ENCODE data around the gene CNTNAP2.

Gene CNTNAP2

DNA sequence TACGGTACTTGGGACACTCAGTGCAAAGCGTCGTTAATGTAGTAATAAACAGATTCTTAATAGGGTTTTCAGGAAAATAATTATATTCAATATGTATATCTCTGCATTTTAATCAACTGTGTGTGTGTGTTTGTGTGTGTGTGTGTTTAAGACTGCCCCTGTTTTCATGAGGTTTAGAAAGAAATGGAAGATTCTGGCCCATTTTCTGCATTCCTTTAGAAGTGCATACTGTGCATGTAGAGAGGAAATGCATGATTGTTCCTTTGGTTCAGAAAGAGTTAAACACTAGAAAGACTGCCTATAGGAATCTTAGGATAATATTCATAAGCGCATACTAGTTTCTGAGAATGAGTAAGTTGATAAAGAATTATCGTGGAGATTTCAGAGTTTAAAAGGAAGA lies 975 bp downstream of the CNTNAP2 start:
- no peaks in the 10 kb centered on the region for H3K36me3 ChIP-seq (ENCODE audit: control insufficient read depth in 1 of 2, insufficient read depth in 2 of 2, low read length in 2 of 2)
- H3K14ac ChIP-seq (ENCODE audit: low read length) = no peak overlapping the region

DNA sequence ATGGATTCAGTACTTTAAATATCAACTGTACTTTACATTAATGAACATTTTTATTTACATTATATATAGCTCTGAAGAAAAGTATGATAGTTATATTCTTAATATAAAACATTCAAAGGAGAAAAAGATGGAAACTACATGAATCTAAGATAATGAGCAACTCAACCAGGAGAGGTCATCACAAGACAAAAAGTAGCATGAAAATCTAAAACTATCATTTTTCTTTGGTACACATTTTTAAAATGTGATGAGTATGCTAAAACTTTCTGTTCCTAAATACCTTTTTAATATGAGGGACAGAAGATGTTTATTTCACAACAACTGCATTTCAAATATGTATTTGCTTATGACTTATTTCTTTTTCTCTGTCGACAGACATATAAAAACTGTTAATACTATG lies 2.4 kb downstream of the CNTNAP2 start:
- H4K12ac ChIP-seq (ENCODE audit: low read depth, low read length) = no peak overlapping the region
- WGBS (ENCODE audit: extremely low coverage, insufficient coverage, insufficient read length) = no CpG with 5 or more reads among the region's 1 CpG
- H3K9ac ChIP-seq (ENCODE audit: low read length) = no peak overlapping the region
- H2BK12ac ChIP-seq (ENCODE audit: low read length) = no peak overlapping the region
- peaks cover 3 to 4% of the 10 kb centered on the region in 2 experiments for H3K4me1 ChIP-seq (ENCODE audit: control insufficient read depth in 1 of 2, insufficient read depth in 2 of 2, low read length in 2 of 2)
- no peak overlapping the region for H2AK5ac ChIP-seq (ENCODE audit: low read length)
- no peaks in the 10 kb centered on the region for H3K79me2 ChIP-seq (ENCODE audit: control insufficient read depth, insufficient read depth, low read length, poor library complexity)
- no peak overlapping the region for H4K8ac ChIP-seq (ENCODE audit: low read depth, low read length)
- no peak overlapping the region for H3K4me3 ChIP-seq (ENCODE audit: low read depth, low read length)
- no peak overlapping the region for H3K27ac ChIP-seq (ENCODE audit: low read depth, low read length)
- DNase-seq = no peak
- H3K4me2 ChIP-seq (ENCODE audit: low read length) = no peak overlapping the region
- H3K18ac ChIP-seq (ENCODE audit: low read length) = no peak overlapping the region
- no peak overlapping the region for H3K4ac ChIP-seq (ENCODE audit: low read depth, low read length)
- H2BK5ac ChIP-seq (ENCODE audit: low read depth, low read length, poor library complexity) = no peak overlapping the region
- no peak overlapping the region for H4K91ac ChIP-seq (ENCODE audit: low read depth, low read length)
- H3K14ac ChIP-seq (ENCODE audit: low read length) = no peak overlapping the region
- no peaks in the 10 kb centered on the region for H3K36me3 ChIP-seq (ENCODE audit: control insufficient read depth in 1 of 2, insufficient read depth in 2 of 2, low read length in 2 of 2)
- H2BK120ac ChIP-seq (ENCODE audit: insufficient read depth, low read length, poor library complexity) = no peak overlapping the region
- H3K79me1 ChIP-seq (ENCODE audit: low read length) = no peaks in the 10 kb centered on the region
- no peaks in the 10 kb centered on the region for H3K9me3 ChIP-seq (ENCODE audit: insufficient read depth, low read depth, low read length)
- H3K27me3 ChIP-seq (ENCODE audit: insufficient read depth, low read length) = peaks cover 2% of the 10 kb centered on the region
- H2AFZ ChIP-seq (ENCODE audit: insufficient read depth, low read length, poor library complexity) = no peak overlapping the region
- H3K23ac ChIP-seq (ENCODE audit: low read length) = no peak overlapping the region

More for the DNA sequence above, 975 bp downstream of the CNTNAP2 start:
- Histone ChIP-seq H3K4me2 (ENCODE audit: low read length) (no peak overlapping the region), H3K9ac (ENCODE audit: low read length) (no peak overlapping the region), H3K79me2 (ENCODE audit: control insufficient read depth, insufficient read depth, low read length, poor library complexity) (no peaks in the 10 kb centered on the region), H3K18ac (ENCODE audit: low read length) (no peak overlapping the region), H2AK5ac (ENCODE audit: low read length) (no peak overlapping the region), H2BK12ac (ENCODE audit: low read length) (no peak overlapping the region), H2AFZ (ENCODE audit: insufficient read depth, low read length, poor library complexity) (no peak overlapping the region), H3K4me3 (ENCODE audit: low read depth, low read length) (no peak overlapping the region), H2BK5ac (ENCODE audit: low read depth, low read length, poor library complexity) (no peak overlapping the region), H4K91ac (ENCODE audit: low read depth, low read length) (no peak overlapping the region), H3K27me3 (ENCODE audit: insufficient read depth, low read length) (peaks cover 2% of the 10 kb centered on the region), H3K23ac (ENCODE audit: low read length) (no peak overlapping the region), H3K4ac (ENCODE audit: low read depth, low read length) (no peak overlapping the region), H3K27ac (ENCODE audit: low read depth, low read length) (no peak overlapping the region), H3K9me3 (ENCODE audit: insufficient read depth, low read depth, low read length) (no peaks in the 10 kb centered on the region), H4K8ac (ENCODE audit: low read depth, low read length) (no peak overlapping the region), H2BK120ac (ENCODE audit: insufficient read depth, low read length, poor library complexity) (no peak overlapping the region), H4K12ac (ENCODE audit: low read depth, low read length) (no peak overlapping the region), H3K79me1 (ENCODE audit: low read length) (no peaks in the 10 kb centered on the region), H3K4me1 (ENCODE audit: control insufficient read depth in 1 of 2, insufficient read depth in 2 of 2, low read length in 2 of 2) (peaks cover 3 to 4% of the 10 kb centered on the region in 2 experiments)
- no peak for DNase-seq
- no CpG with 5 or more reads among the region's 5 CpGs for WGBS (ENCODE audit: extremely low coverage, insufficient coverage, insufficient read length)

GRCh38 chr7:146123715-146124114 lies 7.1 kb downstream of the CNTNAP2 start:
- no peak overlapping the region for H2BK5ac ChIP-seq (ENCODE audit: low read depth, low read length, poor library complexity)
- no peaks in the 10 kb centered on the region for H3K79me1 ChIP-seq (ENCODE audit: low read length)
- no peaks in the 10 kb centered on the region for H3K9me3 ChIP-seq (ENCODE audit: insufficient read depth, low read depth, low read length)
- H4K8ac ChIP-seq (ENCODE audit: low read depth, low read length) = no peak overlapping the region
- no peaks in the 10 kb centered on the region for H3K27me3 ChIP-seq (ENCODE audit: insufficient read depth, low read length)
- H3K4me1 ChIP-seq (ENCODE audit: control insufficient read depth in 1 of 2, insufficient read depth in 2 of 2, low read length in 2 of 2) = no peaks in the 10 kb centered on the region
- H3K9ac ChIP-seq (ENCODE audit: low read length) = no peak overlapping the region
- no peaks in the 10 kb centered on the region for H3K79me2 ChIP-seq (ENCODE audit: control insufficient read depth, insufficient read depth, low read length, poor library complexity)
- H3K23ac ChIP-seq (ENCODE audit: low read length) = no peak overlapping the region
- H2AK5ac ChIP-seq (ENCODE audit: low read length) = no peak overlapping the region
- H3K4ac ChIP-seq (ENCODE audit: low read depth, low read length) = no peak overlapping the region
- no peak overlapping the region for H3K4me3 ChIP-seq (ENCODE audit: low read depth, low read length)
- H2AFZ ChIP-seq (ENCODE audit: insufficient read depth, low read length, poor library complexity) = no peak overlapping the region
- no peak overlapping the region for H2BK120ac ChIP-seq (ENCODE audit: insufficient read depth, low read length, poor library complexity)
- H3K36me3 ChIP-seq (ENCODE audit: control insufficient read depth in 1 of 2, insufficient read depth in 2 of 2, low read length in 2 of 2) = no peaks in the 10 kb centered on the region
- no peak overlapping the region for H4K12ac ChIP-seq (ENCODE audit: low read depth, low read length)
- no CpG with 5 or more reads among the region's 5 CpGs for WGBS (ENCODE audit: extremely low coverage, insufficient coverage, insufficient read length)
- H4K91ac ChIP-seq (ENCODE audit: low read depth, low read length) = no peak overlapping the region
- H3K18ac ChIP-seq (ENCODE audit: low read length) = no peak overlapping the region
- DNase-seq = no peak
- H3K27ac ChIP-seq (ENCODE audit: low read depth, low read length) = no peak overlapping the region
- no peak overlapping the region for H3K14ac ChIP-seq (ENCODE audit: low read length)
- H3K4me2 ChIP-seq (ENCODE audit: low read length) = no peak overlapping the region
- no peak overlapping the region for H2BK12ac ChIP-seq (ENCODE audit: low read length)

- no peaks in the 10 kb centered on the region for H3K79me2 ChIP-seq (ENCODE audit: control insufficient read depth, insufficient read depth, low read length, poor library complexity)
- H3K4me3 ChIP-seq (ENCODE audit: low read depth, low read length) = no peak overlapping the region
- H4K91ac ChIP-seq (ENCODE audit: low read depth, low read length) = no peak overlapping the region
- no peak overlapping the region for H2AK5ac ChIP-seq (ENCODE audit: low read length)
- no peak overlapping the region for H4K8ac ChIP-seq (ENCODE audit: low read depth, low read length)
- no peak overlapping the region for H3K4ac ChIP-seq (ENCODE audit: low read depth, low read length)
- no peak overlapping the region for H3K18ac ChIP-seq (ENCODE audit: low read length)
- H3K14ac ChIP-seq (ENCODE audit: low read length) = no peak overlapping the region
- DNase-seq = no peak
- H3K9ac ChIP-seq (ENCODE audit: low read length) = no peak overlapping the region
- H3K23ac ChIP-seq (ENCODE audit: low read length) = no peak overlapping the region
- no peaks in the 10 kb centered on the region for H3K79me1 ChIP-seq (ENCODE audit: low read length)
- no peaks in the 10 kb centered on the region for H3K36me3 ChIP-seq (ENCODE audit: control insufficient read depth in 1 of 2, insufficient read depth in 2 of 2, low read length in 2 of 2)
- no peaks in the 10 kb centered on the region for H3K27me3 ChIP-seq (ENCODE audit: insufficient read depth, low read length)
- H2BK5ac ChIP-seq (ENCODE audit: low read depth, low read length, poor library complexity) = no peak overlapping the region
- H3K9me3 ChIP-seq (ENCODE audit: insufficient read depth, low read depth, low read length) = no peaks in the 10 kb centered on the region
- no peak overlapping the region for H3K4me2 ChIP-seq (ENCODE audit: low read length)
- WGBS (ENCODE audit: extremely low coverage, insufficient coverage, insufficient read length) = no CpG with 5 or more reads among the region's 8 CpGs
- no peak overlapping the region for H4K12ac ChIP-seq (ENCODE audit: low read depth, low read length)
- H3K27ac ChIP-seq (ENCODE audit: low read depth, low read length) = no peak overlapping the region
- H2BK12ac ChIP-seq (ENCODE audit: low read length) = no peak overlapping the region
- no peaks in the 10 kb centered on the region for H3K4me1 ChIP-seq (ENCODE audit: control insufficient read depth in 1 of 2, insufficient read depth in 2 of 2, low read length in 2 of 2)
- H2AFZ ChIP-seq (ENCODE audit: insufficient read depth, low read length, poor library complexity) = no peak overlapping the region
- no peak overlapping the region for H2BK120ac ChIP-seq (ENCODE audit: insufficient read depth, low read length, poor library complexity)
Observed at GRCh38 chr7:146126767-146127509, 10.3 kb downstream of the CNTNAP2 start.
